HG03280 (cell line): Measurements from ENCODE around the gene KRTAP25-1.

Experiments used
- ATAC-seq: cut with Tn5 transposase; IDR thresholded peaks from one replicate; pipeline ENCODE4 v1.9.1; 2021; ENCODE audit warnings: mild to moderate bottlenecking, moderate library complexity; ENCODE audit not compliant: unreplicated experiment

Gene KRTAP25-1

GRCh38 chr21:30249936-30250335, 39.4 kb downstream of the KRTAP25-1 start:
- no peak for ATAC-seq

- no peak for ATAC-seq
Observed at GRCh38 chr21:30248844-30249243, 40.5 kb downstream of the KRTAP25-1 start.

- no peak for ATAC-seq
Observed at GRCh38 chr21:30245061-30245460, 44.3 kb downstream of the KRTAP25-1 start.

- ATAC-seq = no peak
Observed at GRCh38 chr21:30243691-30244090, 45.6 kb downstream of the KRTAP25-1 start.

GRCh38 chr21:30240661-30241060, 48.7 kb downstream of the KRTAP25-1 start:
- no peak for ATAC-seq
